ENCODE measurements around the gene PKD2.
"Not testable (repeated sequence)": the region's sequence is repeated elsewhere in the genome, so short reads cannot be mapped to it uniquely, and the experiment has no call there.

The PKD2 gene

DNA sequence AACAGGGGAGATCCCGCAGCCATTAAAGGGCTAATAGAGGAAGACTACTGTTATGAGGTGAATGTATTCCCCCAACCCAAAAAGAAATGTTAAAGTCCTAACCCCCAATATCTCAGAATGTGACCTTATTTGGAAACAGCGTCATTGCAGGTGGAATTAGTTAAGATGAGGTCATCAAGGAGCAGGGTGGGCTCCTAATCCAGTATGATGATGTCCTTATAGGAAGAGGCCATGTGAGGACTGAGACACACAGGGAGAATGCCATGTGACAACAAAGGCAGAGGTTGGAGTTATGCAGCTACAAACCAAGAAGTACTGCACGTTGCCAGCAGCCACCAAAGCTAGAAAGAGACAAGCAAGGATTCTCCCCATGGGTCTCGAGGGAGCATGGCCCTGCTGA lies 17.7 kb upstream of the PKD2 start:
- DNase-seq, result no peak

DNA sequence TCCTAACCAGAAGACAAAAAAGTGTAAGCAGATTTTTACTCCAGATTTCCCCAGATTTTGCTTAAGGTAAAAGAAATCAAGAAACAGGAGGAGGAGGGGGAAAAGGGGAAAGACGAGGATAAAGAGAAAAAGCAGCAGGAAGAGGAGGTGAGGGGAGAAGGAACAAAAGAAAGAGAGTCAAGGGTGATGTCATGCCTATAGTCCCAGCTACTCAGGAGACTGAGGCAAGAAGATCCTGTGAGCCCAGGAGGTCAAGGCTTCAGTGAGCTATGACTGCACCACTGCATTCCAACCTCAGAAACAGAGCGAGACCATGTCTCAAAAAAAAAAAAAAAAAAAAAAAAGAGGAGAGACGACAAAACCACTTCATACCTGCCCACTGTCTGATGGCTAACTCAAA lies 12.0 kb upstream of the PKD2 start:
- DNase-seq, result no peak

DNA sequence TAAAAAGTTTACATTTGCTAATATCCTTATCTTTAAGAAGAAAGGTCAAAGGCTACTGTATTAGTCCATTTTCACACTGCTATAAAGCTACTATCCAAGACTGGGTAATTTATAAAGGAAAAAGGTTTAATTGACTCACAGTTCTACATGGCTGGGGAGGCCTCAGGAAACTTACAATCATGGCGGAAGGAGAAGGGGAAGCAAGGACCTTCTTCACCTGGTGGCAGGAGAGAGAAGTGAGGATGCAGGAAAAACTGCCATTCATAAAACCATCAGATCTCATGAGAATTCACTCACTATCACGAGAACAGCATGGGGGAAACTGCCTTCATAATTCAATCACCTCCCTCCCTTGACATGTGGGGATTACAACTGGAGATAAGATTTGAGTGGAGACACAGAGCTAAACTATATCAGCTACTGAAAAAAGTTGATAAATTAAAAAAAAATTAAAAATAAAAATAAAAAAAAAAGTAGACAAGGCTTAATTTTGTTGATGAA lies 8.2 kb upstream of the PKD2 start:
- not testable (repeated sequence) for DNase-seq

GRCh38 chr4:88001871-88002270 lies 5.6 kb upstream of the PKD2 start:
- DNase-seq, result no peak

DNA sequence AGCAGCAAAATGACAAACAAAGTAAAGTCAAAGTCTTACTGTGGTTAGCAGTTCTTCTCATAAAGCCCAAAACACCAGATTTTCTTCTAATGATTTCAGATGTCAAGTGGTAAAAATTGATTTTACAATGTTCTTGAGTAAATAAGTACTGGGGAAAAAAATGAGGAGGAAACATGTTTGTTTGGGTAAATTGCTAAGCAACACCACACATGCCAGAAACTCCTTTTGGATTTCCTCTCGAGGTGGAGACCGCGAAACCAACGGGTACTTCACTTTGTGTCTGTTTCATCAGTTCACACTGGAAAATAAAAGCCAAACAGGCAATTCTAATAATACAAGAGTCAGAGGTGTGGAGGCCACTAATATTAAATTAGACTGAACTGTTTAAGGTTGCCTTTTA lies 4.6 kb upstream of the PKD2 start:
- no peak for DNase-seq

DNA sequence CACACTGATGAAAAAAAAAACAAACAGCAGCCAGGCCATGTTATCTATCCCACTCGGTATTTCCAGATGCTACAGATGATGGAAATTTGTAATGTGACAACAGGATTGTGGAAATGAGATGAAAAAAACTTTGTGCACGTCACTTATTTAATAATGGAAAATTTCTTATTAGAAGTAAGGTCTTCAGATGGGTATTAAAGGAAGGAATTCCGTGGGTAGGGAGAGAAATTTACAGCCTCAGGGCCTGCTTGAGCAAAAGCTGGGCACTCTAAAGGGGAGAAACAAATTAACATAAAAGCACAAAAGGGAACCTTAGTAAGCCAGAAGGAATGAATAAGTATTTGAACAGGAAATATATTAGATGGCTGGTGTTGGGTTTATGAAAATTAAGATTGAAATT lies 4.2 kb upstream of the PKD2 start:
- DNase-seq, result no peak

GRCh38 chr4:88005076-88005475 lies 2.4 kb upstream of the PKD2 start:
- DNase-seq, result peak; percentile 46

GRCh38 chr4:88005946-88006345 lies 1.5 kb upstream of the PKD2 start:
- DNase-seq, result no peak

DNA sequence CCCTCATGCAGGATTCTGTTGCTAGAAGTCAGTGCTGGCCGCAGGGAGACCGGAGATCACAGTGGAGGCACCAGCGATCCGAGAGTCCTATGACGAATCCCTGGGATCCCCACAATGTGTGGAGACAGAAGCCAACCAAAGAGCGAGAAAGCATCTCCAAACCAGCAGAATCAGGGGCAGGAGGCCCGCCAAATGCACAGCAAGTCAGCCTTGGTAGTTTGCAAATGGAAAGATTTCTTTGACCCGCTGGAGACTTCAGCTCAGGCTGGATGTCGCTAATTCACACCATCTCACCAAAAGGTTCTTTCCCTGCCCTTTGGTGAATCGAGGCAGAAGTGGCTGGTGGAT lies 505 bp upstream of the PKD2 start:
- DNase-seq, result no peak

GRCh38 chr4:88008122-88008742 lies 797 bp downstream of the PKD2 start:
- peak; percentile 65 for DNase-seq

- peak; percentile 34 for DNase-seq
Measured at GRCh38 chr4:88008743-88009171, 1.3 kb downstream of the PKD2 start.

- no peak for DNase-seq
Measured at GRCh38 chr4:88009871-88010270, 2.4 kb downstream of the PKD2 start.

- DNase-seq, result no peak
Measured at GRCh38 chr4:88010966-88011365, 3.5 kb downstream of the PKD2 start.

DNA sequence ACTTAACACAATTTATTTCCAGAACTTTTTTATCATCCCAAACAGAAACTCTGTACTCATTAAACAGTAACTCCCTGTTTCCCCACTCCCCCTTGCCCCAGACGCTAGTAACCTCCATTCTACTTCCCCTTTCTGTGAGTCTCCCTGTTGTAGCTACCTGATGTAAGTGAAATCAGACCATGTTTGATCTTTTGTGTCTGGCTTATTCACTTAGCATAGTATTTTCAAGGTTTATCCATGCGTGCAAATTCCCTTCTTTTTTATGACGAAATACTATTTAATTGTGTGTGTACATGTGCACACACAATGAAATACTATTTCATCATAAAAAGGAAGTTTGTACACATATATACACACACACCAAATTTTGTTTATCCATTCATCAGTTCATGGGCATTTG lies 5.2 kb downstream of the PKD2 start:
- DNase-seq, result no peak

GRCh38 chr4:88014386-88014905 lies 7.0 kb downstream of the PKD2 start:
- no peak for DNase-seq

GRCh38 chr4:88015659-88016295 lies 8.3 kb downstream of the PKD2 start:
- no peak for DNase-seq

- peak; percentile 26 for DNase-seq
Measured at GRCh38 chr4:88017516-88018297, 10.3 kb downstream of the PKD2 start.

DNA sequence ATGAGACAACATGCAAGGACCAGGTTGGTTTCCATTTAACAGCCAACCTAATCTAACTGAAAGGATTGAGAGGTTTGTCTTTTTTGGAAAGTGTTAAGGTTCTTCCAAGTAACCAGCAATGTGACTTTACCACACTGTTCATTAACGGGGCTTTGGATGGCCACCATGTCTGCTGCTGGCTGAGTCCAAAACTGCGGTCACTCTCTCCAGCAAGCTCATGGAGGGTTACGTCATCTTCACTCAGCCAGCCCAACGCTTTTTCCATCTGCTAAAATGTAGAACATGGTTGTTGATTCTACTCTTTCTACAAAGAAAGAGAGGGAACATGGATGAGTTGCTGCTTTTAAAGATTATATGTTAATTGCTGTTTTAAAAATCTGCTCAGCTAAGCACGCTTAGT lies 11.0 kb downstream of the PKD2 start:
- DNase-seq, result peak; percentile 73

DNA sequence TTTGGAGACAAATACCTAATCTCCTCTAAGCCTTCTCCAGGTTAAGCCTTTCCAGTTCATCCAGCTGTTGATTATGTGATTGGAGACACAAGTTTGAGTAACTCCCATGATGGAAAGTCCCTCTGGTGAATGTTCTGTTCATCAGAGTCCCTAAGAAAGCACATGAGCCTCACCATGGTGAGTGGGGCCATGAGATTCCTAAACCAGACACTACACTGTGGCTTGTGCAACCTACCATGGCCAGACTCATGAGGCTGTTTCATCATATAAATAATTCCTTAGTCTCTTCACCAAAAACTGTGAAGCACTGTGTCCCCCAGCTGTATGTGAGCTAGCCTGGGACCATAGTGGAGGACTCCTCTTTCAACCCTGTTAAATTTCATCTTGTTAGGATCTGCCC lies 14.4 kb downstream of the PKD2 start:
- DNase-seq, result no peak

DNA sequence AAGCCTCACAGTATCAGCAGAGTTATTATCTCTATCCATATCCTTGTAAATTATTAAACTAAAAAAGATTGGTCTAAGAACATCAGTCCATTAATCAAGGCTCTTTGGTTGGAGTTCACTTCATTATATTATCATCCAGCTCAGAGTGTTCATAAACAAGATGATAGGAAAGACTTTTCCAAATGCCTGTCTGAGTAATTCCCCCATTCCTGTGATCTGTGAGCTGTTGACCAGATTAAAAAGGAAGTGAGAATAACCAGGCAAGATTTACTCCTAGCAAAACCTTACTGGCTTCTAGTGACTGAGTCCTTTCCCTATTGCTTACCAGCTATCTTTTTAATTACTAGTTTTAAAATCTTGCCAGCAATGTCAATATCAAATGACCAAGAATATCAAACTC lies 14.9 kb downstream of the PKD2 start:
- DNase-seq, result no peak

DNA sequence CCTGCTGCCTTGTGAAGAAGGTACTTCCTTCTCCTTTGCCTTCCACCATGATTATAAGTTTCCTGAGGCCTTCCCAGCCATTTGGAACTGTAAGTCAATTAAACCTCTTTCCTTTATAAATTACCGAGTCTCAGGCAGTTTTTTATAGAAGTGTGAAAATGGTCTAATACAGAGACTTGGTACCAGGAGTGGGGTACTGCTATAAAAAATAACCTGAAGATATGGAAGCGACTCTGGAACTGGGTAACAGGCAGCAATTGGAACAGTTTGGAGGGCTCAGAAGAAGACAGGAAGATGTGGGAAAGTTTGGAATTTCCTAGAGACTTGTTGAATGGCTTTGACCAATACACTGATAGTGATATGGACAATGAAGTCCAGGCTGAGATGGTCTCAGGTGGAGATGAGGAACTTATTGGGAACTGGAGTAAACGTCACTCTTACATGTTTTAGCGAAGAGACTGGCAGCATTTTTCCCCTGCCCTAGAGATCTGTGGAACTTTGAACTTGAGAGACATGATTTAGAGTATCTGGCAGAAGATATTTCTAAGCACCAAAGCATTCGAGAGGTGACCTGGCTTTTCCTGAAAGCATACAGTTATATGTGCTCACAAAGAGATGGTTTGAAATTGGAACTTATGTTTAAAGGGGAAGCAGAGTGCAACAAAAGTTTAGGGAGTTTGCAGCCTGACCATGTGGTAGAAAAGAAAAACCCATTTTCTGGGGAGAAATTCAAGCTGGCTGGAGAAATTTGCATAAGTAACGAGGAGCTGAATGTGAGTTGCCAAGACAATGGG lies 18.6 kb downstream of the PKD2 start:
- not testable (repeated sequence) for DNase-seq

DNA sequence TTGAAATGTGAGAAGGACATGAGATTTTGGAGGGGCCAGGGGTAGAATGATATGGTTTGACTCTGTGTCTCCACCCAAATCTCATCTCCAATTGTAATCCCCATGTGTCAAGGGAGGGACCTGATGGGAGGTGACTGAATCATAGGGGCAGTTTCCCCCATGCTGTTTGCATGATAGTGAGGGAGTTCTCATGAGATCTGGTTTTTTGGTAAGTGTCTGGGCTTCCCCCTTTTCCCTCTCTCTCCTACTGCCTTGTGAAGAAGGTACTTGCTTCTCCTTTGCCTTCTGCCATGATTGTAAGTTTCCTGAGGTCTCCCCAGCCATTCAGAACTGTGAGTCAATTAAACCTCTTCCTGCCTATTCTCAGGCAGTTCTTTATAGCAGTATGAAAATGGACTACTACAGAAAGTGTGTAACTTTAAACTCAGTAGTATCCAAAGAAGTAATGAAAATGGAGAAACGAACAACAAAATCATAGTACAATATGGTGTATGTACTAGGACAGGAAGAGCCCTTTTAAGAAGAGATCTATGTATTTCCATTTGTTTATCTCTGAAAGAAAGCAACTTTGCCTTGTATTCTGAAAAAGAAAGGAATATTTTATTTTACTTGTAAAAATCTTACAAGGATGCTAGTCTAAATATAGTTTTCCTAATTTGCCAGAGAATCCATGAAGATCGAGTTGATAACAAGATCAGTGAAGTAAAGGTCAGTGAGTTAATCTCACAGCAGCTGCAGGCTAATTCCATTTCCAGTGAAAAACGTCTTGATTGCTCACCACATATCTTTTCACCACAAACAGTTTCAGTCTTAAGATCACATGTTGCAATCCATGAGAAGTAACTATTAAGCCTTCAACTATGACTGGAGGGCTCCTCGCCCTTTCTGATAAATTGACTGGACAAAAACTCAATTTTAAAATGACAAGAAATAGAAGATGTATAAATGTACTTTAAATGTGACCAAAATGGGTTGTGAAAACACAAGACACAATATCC lies 20.5 kb downstream of the PKD2 start:
- DNase-seq, result no peak
